Measurements from ENCODE around the gene TSSK3. TPM values are rescaled to one million over a fixed set of nuclear protein-coding genes. Genes with fewer than 3 reads are reported as not detected.

TSSK3 gene
- total RNA-seq, 4 donors from 2014 or later = 0.35 to 21.3 TPM; not detected in 2

- intact Hi-C loops (cut with DNase I; ENCODE audit: low total_unique reads) = no loop called here
- Histone ChIP-seq H3K27me3 (no peaks in the 10 kb centered on the region), H3K36me3 (no peaks in the 10 kb centered on the region), H3K4me3 (no peak overlapping the region), H3K27ac (no peak overlapping the region), H3K4me1 (no peaks in the 10 kb centered on the region), H3K9me3 (no peaks in the 10 kb centered on the region)
- TF ChIP-seq POLR2A (IDR thresholded peaks at IDR 0.05) (no peak), CTCF (IDR thresholded peaks at IDR 0.05) (no peak)
- DNase-seq = no peak
Measured at GRCh38 chr1:32345289-32345827, 17.0 kb upstream of the TSSK3 start.

GRCh38 chr1:32346532-32347157 lies 15.7 kb upstream of the TSSK3 start:
- intact Hi-C loops (cut with DNase I; ENCODE audit: low total_unique reads) = no loop called here

GRCh38 chr1:32349211-32349708 lies 13.1 kb upstream of the TSSK3 start:
- H3K27ac ChIP-seq = peak overlapping the region; percentile 5 to 17
- no peak for DNase-seq

More at GRCh38 chr1:32346532-32347157, 15.7 kb upstream of the TSSK3 start:
- TF ChIP-seq CTCF (IDR thresholded peaks at IDR 0.05) (no peak), POLR2A (IDR thresholded peaks at IDR 0.05) (no peak)
- no peaks in the 10 kb centered on the region for H3K9me3 ChIP-seq
- no peaks in the 10 kb centered on the region for H3K4me1 ChIP-seq
- no peak for DNase-seq
- H3K27ac ChIP-seq = no peak overlapping the region
- H3K4me3 ChIP-seq = no peak overlapping the region
- no peaks in the 10 kb centered on the region for H3K27me3 ChIP-seq
- H3K36me3 ChIP-seq = no peaks in the 10 kb centered on the region

GRCh38 chr1:32350785-32351398 lies 11.4 kb upstream of the TSSK3 start:
- intact Hi-C loops (cut with DNase I; ENCODE audit: low total_unique reads) = no loop called here
- Histone ChIP-seq H3K36me3 (no peaks in the 10 kb centered on the region), H3K4me3 (peak overlapping the region; percentile 42 to 69), H3K9me3 (no peaks in the 10 kb centered on the region), H3K27me3 (no peaks in the 10 kb centered on the region), H3K27ac (peak overlapping the region; percentile 90 to 96), H3K4me1 (peaks cover 12 to 28% of the 10 kb centered on the region in 2 donors)
- DNase-seq = no peak
- peak; percentile 56 to 81 (median 72) for TF ChIP-seq CTCF (IDR thresholded peaks at IDR 0.05)
- no peak for TF ChIP-seq POLR2A (IDR thresholded peaks at IDR 0.05)

More at GRCh38 chr1:32349211-32349708, 13.1 kb upstream of the TSSK3 start:
- Histone ChIP-seq H3K4me3 (no peak overlapping the region), H3K36me3 (no peaks in the 10 kb centered on the region), H3K9me3 (no peaks in the 10 kb centered on the region), H3K27me3 (no peaks in the 10 kb centered on the region), H3K4me1 (peaks cover 12 to 22% of the 10 kb centered on the region in 2 donors)
- TF ChIP-seq CTCF (IDR thresholded peaks at IDR 0.05) = no peak
- TF ChIP-seq POLR2A (IDR thresholded peaks at IDR 0.05) = no peak
- intact Hi-C loops (cut with DNase I; ENCODE audit: low total_unique reads) = no loop called here

Data from uterus (tissue), 4 donors.